ENCODE data around the gene COPS4. TPM values are rescaled to one million over a fixed set of nuclear protein-coding genes. Genes with fewer than 3 reads are reported as not detected.

Gene COPS4
- total and polyA plus RNA-seq, 2 of the 8 experiments (the other 6 are each of a cell fraction or from before 2014, with no cell fraction given), result 14.9 to 28.3 TPM

DNA sequence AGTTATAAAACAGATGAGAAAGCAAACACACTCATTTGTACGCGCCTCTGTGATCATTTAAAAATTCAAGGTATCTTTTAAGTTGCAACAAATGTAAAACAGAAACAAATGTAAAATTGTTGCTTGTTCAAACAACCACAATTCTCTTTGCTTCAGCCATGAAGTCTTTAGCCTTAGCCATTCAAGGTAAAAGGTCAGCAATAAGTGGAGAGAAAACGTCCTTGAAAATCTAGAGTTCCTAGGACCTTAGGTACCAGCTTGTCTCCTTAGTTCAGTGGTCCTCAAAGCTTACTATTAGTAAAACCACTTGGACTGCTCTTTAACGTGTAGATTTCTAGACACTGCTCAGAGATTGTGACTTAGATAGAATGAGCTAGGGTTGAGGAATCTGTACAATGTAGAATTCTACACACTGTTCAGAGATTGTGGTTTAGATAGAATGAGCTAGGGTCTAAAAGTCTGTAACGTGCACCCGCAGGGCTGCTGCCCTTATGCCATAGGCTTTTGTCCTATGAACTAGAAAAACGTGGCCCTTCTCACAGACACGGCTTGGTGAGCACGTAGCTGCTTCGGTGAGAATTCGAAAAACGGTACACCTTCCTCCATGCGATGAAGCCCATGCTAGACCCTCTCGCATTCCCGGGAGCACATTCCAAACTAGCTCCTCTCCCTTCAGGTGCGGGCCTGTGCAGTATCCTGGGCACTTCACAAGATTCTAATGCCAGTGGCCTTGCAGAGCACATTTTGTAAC lies 77.9 kb downstream of the COPS4 start (continued):
- TF ChIP-seq ATF2 (IDR thresholded peaks at IDR 0.05; ENCODE audit: low read length), result no peak
